ENCODE measurements around the gene GGTLC1. TPM values are rescaled to one million over a fixed set of nuclear protein-coding genes. Genes with fewer than 3 reads are reported as not detected.
A peak's percentile ranks its signal among the peaks of the same experiment; 100 is the strongest.
"Not testable (repeated sequence)": the region's sequence is repeated elsewhere in the genome, so short reads cannot be mapped to it uniquely, and the experiment has no call there.

The GGTLC1 gene
- total RNA-seq, 1 experiment from 2014 or later = not detected

DNA sequence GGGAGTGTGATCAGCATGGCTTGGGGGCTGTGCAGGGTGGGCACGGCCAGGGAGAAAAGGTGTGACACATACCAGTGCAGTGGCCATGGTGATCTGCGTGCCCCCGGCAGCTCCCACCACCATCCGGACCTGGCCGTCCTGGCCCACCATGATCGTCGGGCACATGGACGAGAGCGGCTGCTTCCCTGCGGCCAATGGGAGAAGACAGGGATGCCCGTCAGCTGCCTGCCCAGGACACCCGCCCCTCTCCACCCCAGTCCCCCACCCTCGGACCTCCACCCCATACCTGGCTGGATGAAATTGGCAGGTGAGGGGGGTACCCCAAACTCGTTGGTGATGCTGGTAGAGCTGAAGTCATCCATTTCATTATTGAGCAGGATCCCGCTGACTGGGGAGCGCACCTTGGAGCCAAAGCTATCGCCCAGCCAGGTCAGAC is 2.8 kb downstream of the GGTLC1 start:
- not testable (repeated sequence) for H3K14ac ChIP-seq (ENCODE audit: insufficient read depth, low read length); H4K91ac ChIP-seq (ENCODE audit: insufficient read length, low read depth, low read length); H3K4me1 ChIP-seq (ENCODE audit: insufficient read depth, low read length); H3K23me2 ChIP-seq (ENCODE audit: insufficient read length, low read depth, low read length, poor library complexity, severe bottlenecking); H3K79me2 ChIP-seq (ENCODE audit: insufficient read depth, low read length); H2AK5ac ChIP-seq (ENCODE audit: insufficient read length, low read length); H2BK120ac ChIP-seq (ENCODE audit: low read depth, low read length, poor library complexity, severe bottlenecking); H3K27me3 Mint-ChIP-seq (ENCODE audit: low read depth); H3K27me3 ChIP-seq (ENCODE audit: insufficient read depth, low read length); H4K5ac ChIP-seq (ENCODE audit: insufficient read length, low read depth, low read length); H3K4me3 Mint-ChIP-seq; H3K79me1 ChIP-seq (ENCODE audit: insufficient read depth, low read depth, low read length, poor library complexity, severe bottlenecking); H3K27ac Mint-ChIP-seq; H4K8ac ChIP-seq (replicated peaks; ENCODE audit: insufficient read length, low read depth, low read length); H2BK20ac ChIP-seq (ENCODE audit: low read depth, low read length, poor library complexity, severe bottlenecking); H3K56ac ChIP-seq (ENCODE audit: insufficient read length, low read depth, low read length); H3K4me2 ChIP-seq (ENCODE audit: insufficient read depth, insufficient read length, low read length); H3K18ac ChIP-seq (ENCODE audit: insufficient read length, low read depth, low read length); H3K27ac ChIP-seq (ENCODE audit: insufficient read length, low read depth, low read length); H3K9ac ChIP-seq (ENCODE audit: extremely low read depth, insufficient read length, low read length); DNase-seq; H3K23ac ChIP-seq (ENCODE audit: insufficient read length, low read depth, low read length); H3K9me3 Mint-ChIP-seq; H2BK15ac ChIP-seq (ENCODE audit: low read depth, low read length); H4K20me1 ChIP-seq (ENCODE audit: control insufficient read depth, insufficient read depth, insufficient read length); H3K9me3 ChIP-seq (ENCODE audit: control insufficient read depth, low read depth, low read length); H3K4ac ChIP-seq (ENCODE audit: low read depth, low read length); H2BK5ac ChIP-seq (ENCODE audit: insufficient read length, low read length); H3K36me3 Mint-ChIP-seq (ENCODE audit: insufficient read depth in 1 of 3, low read depth in 3 of 3); H2AFZ ChIP-seq (ENCODE audit: low read length); H2BK12ac ChIP-seq (ENCODE audit: insufficient read length, low read depth, low read length); H3T11ph ChIP-seq (ENCODE audit: low read length)
- H3K4me1 Mint-ChIP-seq = peaks cover 3 to 10% of the 10 kb centered on the region in 2 experiments; a peak in 3 of 4 replicates
- WGBS (ENCODE audit: extremely low coverage, insufficient read length, low lambda C conversion rate) = no CpG with 5 or more reads among the region's 17 CpGs

DNA sequence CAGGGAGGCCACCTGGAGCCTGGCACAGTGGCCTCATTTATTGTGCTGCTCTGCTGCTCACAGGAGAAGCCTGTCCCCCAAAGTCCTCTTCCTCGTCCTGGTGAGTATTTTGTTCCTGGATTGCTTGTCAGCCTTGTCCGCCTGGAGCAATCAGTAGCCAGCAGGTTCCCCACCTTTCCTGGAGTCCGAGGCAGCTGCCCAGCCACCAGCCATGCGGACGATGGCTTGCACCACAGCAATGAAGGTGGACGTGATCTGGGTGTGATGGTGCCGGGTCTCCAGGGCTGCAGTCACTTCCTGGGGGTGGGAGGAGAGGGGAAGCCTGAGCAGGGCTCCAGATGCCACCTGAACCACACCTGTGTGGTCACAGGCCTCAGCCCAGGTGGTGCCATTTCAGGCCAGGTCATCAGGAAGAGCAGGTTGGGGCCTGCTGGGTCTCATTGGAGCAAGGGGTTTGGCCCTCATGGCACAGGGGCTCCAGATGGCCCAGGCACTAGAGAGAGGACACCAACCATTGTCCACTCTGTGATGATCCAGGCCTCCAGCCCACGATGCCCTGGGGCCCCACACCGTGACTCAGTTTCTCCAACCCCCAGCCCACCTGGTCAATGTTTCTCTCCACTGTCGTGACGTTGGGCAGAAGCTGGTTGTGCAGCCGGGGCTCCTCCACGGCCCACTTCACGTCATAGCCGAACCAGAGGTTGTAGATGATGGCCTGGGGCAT is 3.4 kb downstream of the GGTLC1 start:
- peak; percentile 0 for DNase-seq
- not testable (repeated sequence) for H3K79me1 ChIP-seq (ENCODE audit: insufficient read depth, low read depth, low read length, poor library complexity, severe bottlenecking); H3K4me3 Mint-ChIP-seq; H2BK12ac ChIP-seq (ENCODE audit: insufficient read length, low read depth, low read length); H2BK20ac ChIP-seq (ENCODE audit: low read depth, low read length, poor library complexity, severe bottlenecking); H3K4ac ChIP-seq (ENCODE audit: low read depth, low read length); H2AK5ac ChIP-seq (ENCODE audit: insufficient read length, low read length); H3K9me3 ChIP-seq (ENCODE audit: control insufficient read depth, low read depth, low read length); H4K91ac ChIP-seq (ENCODE audit: insufficient read length, low read depth, low read length); H3K18ac ChIP-seq (ENCODE audit: insufficient read length, low read depth, low read length); H2BK5ac ChIP-seq (ENCODE audit: insufficient read length, low read length); H3K36me3 Mint-ChIP-seq (ENCODE audit: insufficient read depth in 1 of 3, low read depth in 3 of 3); H3K27me3 ChIP-seq (ENCODE audit: insufficient read depth, low read length); H3K23me2 ChIP-seq (ENCODE audit: insufficient read length, low read depth, low read length, poor library complexity, severe bottlenecking); H3K56ac ChIP-seq (ENCODE audit: insufficient read length, low read depth, low read length); H2BK120ac ChIP-seq (ENCODE audit: low read depth, low read length, poor library complexity, severe bottlenecking); H3K9ac ChIP-seq (ENCODE audit: extremely low read depth, insufficient read length, low read length); H3T11ph ChIP-seq (ENCODE audit: low read length); H4K5ac ChIP-seq (ENCODE audit: insufficient read length, low read depth, low read length); H4K20me1 ChIP-seq (ENCODE audit: control insufficient read depth, insufficient read depth, insufficient read length); H3K79me2 ChIP-seq (ENCODE audit: insufficient read depth, low read length); H3K27ac ChIP-seq (ENCODE audit: insufficient read length, low read depth, low read length); H4K8ac ChIP-seq (replicated peaks; ENCODE audit: insufficient read length, low read depth, low read length); H3K4me2 ChIP-seq (ENCODE audit: insufficient read depth, insufficient read length, low read length); H3K4me1 ChIP-seq (ENCODE audit: insufficient read depth, low read length); H3K23ac ChIP-seq (ENCODE audit: insufficient read length, low read depth, low read length); H3K27me3 Mint-ChIP-seq (ENCODE audit: low read depth); H3K14ac ChIP-seq (ENCODE audit: insufficient read depth, low read length); H3K9me3 Mint-ChIP-seq; H2BK15ac ChIP-seq (ENCODE audit: low read depth, low read length); H2AFZ ChIP-seq (ENCODE audit: low read length)
- no CpG with 5 or more reads among the region's 15 CpGs for WGBS (ENCODE audit: extremely low coverage, insufficient read length, low lambda C conversion rate)
- peak overlapping the region in 1 of 3 experiments; percentile 84; a peak in 1 of 7 replicates for H3K27ac Mint-ChIP-seq
- H3K4me1 Mint-ChIP-seq = peaks cover 4 to 12% of the 10 kb centered on the region in 2 experiments; a peak in 3 of 4 replicates
